ENCODE data around the gene GPR157.

Gene GPR157

DNA sequence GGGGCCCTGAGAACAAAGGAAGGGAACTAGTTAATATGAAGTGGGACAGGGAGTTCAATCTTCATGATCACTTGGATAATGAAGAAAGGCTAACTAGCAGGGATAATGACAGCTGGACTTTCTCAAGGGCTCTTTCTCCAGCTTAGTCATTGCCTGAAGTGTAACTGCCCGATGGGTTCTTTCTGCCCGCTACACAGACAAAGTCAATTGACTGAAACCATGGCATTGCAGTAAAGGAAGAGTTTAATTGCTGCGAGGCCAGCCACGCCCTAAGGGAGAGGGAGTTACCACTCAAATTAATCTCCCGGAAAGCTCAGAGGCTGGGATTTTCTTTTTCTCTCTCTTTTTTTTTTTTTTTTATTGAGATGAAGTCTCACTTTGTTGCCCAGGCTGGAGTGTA is 42.9 kb downstream of the GPR157 start:
- DNase-seq = no peak

DNA sequence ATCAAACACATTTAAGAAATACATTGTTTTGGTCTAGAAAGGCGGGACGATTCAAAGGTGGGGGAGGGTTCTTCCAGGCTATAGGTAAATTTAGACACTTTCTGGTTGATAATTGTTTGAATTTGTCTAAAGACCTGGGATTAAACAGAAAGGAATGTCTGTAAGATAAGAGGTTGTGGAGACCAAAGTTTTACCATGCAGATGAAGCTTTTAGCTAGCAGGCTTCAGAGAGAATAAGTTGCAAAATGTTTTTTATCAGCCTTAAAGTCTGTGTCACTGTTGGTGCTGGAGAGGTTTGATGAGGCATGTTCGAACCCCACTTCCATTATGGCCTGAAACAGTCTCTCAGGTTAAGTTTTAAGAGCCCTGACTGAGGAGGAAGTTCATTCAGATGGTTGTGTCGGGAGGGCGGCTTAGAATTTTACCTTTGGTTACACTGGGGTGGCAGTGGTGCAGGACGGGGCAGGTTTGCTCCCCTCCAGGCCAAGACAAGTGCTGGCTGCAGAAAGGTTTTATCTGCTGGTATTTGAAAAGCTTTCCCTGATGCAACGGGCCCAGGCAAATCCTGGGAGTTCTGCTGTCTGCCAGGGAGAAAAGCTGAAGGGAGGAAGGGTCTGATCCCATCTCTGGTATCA is 43.5 kb downstream of the GPR157 start:
- DNase-seq = no peak

DNA sequence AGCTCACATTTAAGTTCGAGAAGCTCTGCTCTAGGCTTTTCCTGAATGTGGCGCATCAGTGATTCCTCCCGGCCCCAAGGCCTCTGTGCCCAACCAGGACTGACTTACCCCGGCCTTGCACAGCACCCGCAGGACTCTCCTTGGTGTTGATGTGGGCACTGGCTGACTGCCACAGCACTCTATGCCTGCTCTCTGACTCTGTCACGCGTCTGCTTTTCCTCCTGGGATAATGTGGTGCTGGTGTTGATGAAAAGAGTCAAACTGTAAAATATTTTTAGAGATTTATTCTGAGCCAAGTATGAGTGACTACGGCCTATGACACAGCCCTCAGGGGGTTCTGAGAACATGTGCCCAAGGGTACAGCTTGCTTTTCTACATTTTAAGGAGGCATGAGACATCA is 44.0 kb downstream of the GPR157 start:
- DNase-seq = no peak

DNA sequence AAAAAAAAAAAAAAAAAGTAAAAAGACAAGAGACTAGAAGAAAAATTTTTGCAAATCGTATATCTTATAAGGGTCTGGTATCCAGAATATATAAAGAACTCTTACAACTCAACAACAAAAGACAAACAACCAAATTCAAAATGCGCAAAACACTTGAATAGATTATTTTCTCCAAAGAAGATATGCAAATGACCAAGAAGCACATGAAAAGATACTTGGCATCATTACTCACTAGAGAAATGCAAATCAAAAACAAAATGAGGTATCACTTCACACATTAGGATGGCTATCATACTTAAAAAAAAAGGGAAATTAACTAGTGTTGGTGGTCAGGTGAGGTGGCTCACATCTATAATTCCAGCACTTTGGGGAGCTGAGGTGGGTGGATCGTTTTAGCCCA is 47.4 kb downstream of the GPR157 start:
- no peak for DNase-seq

DNA sequence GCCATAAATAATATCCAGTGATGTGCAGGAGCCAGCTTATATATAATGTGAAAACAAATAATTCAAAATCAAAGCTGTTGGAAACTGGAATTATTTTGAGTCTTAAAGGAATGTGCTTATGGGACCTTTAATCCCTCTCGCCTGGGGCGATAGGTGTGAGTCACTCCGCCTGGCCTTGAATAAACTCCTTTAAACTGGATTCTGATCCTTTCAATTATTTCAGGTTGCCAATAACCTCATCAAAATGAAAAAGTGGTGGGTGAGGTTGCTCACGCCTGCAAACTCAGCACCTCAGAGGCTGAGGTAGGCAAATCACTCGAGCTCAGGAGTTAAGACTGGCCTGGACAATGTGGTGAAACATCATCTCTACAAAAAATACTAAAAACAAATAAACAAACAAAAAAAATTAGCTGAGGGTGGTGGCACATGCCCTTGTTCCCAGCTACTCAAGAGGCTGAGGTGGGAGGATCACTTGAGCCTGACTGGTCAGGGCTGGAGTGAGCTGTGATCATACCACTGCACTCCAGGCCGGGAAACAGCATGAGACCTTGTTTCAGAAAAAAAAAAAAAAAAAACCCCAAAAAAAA is 48.1 kb downstream of the GPR157 start:
- DNase-seq = no peak

DNA sequence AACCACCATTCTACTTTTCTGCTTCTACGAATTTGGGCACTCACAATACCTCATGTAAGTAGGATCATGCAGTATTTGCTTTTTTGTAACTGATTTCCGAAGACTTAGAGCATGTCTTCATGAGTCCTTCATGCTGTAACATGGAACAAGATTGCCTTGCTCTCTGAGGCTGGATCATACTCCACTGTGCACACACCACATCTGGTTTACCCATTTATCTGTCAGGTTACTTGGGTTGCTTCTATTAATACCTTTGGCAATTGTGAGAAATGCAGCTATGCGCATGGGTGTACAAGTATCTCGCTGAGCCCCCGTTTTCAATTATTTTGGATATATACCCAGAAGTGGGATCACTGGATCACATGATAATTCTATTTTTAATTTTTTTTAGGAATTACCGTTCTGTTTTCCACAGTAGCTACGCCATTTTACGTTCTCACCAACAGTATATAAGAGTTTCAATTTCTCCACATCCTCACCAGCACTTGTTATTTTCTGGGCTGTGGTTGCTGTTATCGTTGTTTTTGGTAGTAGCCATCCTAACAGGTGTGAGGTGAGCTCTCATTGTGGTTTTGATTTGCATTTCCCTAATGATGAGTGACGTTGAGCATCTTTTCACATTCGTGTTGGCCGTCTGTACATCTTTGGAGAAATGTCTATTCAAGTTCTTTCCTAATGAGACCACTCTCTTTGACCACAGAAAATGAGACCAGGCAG is 48.8 kb downstream of the GPR157 start:
- DNase-seq = no peak

DNA sequence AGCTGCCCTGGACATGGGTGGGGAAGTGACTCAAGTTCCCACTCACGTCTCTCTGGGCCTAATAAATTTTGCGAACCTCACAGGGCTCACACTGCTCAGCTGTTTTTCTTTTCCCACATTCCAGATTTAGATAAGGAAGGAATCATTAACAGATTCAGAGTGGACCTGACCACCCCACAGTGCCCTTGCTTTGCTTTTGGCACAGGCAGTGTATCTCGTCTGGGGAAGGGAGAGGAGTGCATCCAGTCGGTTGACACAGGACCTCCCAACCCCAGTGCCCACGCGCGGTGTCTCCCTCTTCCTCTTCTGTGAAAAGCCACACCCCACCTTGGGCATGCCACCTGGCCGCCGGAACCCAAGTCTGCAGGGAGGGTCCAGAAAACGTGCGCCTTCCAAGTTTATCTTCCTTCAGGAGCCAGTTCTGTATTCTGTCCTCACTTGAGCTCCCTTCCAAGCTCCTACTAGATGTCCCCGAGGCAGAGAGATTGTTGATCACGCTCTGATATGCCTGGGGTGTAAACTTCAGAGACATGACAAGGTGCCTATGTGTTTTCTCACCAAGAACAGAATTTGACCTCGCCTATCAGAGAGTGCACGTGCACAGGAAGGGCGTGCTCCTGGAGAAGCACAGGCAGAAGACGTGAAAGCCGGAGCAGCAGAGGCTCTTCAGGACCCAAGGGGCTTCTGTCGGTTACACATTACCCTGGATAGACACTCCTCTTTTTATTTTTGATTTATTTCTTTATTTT is 50.0 kb downstream of the GPR157 start:
- DNase-seq = no peak

DNA sequence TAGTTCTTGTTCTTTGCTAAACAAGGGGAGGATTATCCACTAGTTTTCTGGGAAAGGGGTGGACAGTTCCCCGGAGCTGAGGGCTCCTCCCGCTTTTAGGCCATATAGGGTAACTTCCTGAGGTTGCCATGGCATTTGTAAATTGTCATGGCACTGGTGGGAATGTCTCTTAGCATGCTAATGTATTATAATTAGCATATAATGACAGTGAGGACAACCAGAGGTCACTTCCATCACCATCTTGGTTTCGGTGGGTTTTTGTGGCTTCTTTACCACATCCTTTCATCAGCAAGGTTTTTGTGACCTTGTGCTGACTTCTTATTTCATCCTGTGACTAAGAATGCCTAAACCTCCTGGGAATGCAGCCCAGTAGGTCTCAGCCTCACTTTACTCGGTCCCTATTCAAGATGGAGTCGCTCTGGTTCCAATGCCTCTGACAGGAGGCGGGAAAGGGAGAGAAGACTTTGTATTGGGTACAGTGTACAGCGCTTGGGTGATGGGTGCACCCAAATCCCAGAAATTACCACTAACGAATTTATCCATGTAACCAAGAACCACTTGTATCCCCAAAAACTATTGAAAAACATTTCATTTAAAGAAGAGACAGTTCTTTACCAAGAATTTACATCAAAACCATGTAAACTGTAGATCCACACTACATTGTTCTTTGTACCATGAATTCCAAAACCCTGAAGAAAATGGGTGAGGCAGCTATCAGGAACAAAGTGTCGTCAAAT is 50.7 kb downstream of the GPR157 start:
- no peak for DNase-seq

DNA sequence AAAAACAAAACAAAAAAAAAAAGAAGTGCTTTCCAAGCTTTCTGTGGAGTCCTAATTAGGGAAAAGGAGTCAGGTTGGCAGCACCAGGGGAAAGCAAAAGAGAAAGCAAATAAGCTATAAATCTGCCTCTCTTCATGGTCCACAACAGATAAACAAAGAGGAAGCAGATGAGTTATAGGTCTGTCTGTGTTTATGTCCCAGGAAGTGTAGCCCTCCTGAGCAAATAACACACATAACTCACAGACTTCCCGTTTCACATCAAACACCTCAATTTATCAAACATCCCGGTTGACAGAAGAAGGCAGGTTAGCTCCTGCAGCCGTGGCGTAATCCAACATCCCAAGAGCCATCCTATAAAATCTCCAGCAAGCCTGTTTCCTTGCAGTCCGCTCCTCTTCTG is 53.9 kb downstream of the GPR157 start:
- DNase-seq = no peak

DNA sequence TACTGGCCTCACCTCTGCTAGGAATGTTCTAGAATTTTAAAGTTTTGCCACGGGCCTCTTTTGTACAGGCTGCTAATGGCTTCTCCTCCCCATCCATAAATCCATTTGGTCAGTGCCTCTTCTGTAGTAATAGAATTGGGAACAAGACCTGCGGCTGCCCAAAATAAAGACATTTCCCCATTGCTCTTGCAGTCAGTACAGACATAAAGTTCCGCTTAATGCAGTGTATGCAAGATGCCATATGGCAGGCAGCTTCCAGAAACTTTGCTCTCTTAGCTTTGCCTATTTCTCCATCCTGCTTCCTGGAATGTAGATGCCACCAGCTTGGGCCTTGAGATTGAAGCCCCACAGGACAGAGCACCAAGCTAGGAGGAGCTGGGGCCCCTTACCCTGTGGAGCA is 55.8 kb downstream of the GPR157 start:
- no peak for DNase-seq

DNA sequence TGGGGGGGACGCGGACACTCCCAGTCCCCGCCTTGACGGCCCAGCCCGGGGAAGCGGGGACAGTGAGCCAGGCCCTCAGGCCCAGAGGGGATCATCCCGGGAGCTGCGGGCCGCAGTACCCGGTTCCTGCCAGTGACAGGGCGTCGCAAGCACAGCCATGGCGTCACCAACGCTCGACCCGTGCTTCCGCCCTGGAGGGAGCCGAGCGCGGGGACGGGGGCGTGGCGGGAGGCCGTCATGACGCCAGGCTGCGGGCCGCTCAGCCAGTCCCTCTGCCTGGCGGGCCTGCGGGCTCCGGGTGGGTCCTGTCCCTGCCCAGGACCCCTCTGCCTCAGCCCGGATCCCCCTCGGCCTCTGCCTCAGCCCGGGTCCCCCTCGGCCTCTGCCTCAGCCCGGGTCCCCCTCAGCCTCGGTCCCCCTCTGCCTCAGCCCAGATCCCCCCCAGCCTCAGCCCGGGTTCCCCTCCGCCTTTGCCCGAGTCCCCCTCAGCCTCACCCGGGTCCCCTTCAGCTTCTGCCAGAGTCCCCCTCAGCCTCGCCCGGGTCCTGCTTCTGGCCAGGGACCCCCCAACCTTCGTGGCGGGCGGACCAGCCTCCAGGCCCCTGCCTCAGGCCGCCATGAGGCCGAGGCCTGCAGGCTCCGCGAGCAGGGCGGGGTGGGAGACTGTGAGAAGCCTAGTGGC is 57.2 kb downstream of the GPR157 start:
- no peak for DNase-seq

DNA sequence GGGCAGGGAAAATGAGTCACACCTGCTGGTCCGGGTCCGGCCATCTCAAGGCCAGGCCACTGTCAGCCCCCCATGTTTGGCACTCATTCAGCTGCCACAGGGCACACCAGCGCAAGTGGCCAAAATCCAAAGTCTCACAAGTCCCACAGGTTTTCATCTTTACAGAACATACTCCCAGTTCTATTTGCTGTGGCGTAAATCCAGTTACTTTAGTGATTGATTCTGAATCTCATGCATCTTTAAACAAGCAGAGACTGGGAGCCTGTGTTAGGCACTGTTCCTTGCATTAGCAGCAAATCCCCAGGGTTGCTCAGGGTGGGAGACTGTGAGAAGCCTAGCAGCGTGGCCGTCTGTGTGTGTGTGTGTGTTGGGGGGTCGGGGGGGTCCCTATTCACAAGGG is 58.4 kb downstream of the GPR157 start:
- no peak for DNase-seq

DNA sequence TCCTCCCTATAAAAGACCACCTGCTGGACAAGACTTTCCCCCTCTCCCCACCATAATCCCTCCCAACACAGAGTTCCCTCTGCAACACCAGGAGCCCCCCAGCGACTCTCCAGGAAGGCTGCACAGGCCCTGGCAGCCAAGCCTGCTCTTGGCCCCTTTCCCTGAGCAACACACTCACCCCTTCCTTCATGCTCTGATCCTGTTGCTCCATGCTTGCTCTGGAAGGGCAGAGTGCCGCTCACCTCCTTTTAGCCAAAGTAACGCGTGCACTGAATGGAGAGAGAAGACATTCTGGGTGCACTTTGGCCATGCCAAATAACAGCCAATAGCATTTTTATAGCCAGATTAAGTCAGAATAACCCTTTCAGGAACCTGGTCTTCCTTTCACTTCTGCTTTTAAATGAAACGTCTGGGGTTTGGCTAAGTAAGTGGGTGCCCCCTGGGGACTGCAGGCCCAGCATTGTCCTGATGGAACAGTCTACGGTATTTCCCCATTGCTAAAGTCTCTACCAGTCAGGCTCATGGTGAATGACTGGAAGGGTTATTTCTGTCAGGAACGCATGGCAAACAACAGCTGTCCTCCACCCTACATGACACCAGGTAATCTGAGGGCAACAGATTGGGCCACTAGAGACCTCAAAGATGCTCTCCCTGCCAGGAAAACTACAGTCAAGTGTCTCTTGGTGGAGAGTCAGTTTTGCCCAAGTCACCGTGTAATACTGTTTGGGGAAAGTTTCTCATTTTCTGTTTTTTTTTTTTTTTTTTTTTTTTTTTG is 59.4 kb downstream of the GPR157 start, which contains the start of gene SLC2A5:
SLC2A5 (minus strand) TSS at position 310 of the 775 bp plus-strand sequence; CDS start at position 211, 99 bp downstream.
- DNase-seq = no peak

DNA sequence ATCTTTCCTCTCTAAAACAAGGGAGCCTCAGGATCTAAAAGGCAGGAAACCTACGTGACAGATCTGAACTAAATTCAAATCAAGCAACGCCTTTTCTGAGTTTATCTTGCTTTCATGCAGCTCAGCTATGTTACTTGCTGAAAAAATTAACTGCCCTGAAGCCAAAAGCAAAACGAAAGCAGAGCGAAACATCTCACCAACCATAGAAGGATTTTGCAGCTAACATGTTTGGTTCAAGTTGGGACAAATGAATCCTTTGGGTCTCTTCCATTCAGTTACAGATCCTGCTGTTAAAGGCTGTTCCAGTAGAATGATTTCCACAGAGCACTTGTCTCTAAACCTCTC is 59.9 kb downstream of the GPR157 start:
- no peak for DNase-seq

DNA sequence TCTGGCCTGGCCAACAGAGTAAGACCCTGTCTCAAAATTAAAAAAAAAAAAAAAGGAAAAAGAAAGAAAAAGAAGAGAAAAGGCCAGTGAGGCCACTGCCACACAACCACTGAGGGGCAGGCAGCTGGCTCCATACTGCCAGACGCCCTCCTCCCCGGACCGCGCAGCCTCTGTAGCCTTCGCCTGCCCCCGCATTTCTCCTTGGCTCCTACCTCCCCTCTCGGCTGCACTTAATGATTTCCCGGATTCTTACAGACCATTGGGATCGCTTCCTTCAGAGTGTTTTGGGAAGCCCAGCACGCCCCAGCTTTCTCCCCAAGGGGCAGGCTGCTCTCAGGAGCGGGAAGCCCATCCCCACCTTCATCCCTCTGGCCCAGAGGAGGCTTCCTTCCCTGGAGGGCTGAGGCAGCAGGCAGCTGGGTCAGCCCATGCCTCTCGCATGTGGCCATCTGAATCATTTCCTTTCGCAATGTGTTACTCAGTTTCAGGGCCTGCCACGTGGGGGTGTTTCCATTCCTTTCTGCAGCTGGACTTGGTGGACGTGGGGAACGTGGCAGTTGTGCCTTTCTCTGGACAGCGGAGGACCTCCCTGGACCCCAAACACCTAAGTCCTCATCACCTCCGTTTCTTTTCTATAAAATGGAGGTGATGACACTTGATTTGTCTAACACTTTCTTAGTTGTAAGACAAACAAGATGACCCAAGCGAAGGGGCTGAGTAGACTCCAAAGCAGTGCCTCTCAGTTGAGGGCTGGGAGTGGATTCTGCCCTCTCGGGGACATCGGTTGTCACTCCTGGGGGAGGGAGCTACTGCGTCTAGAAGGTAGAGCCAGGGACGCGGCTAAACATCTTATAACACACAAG is 61.7 kb downstream of the GPR157 start:
- no peak for DNase-seq

DNA sequence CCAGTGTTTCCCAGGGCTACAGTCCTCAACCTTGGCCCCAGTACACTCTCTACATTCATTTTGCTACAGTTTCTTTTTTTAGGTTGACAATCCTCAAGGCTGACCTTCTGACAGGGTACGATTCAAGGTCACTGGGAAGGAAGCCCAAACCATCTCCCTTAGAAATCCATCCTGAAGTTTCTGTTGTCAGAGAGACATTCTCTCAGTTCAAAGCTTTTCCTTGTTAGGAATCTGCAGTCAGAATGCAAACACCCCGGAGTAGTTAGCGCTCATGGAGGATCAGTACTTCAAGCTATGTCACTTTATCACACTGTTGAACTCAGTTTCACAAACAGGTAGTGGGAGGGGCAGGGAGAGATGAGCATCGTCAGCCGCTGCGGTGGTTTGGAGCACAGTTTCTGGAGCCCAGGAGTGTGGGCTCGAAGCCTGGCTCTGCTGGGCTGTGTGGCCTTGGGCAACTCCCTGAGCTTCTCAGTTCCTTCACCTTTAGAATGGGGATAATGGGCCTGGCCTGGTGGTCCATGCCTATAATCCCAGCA is 63.6 kb downstream of the GPR157 start:
- DNase-seq = no peak

DNA sequence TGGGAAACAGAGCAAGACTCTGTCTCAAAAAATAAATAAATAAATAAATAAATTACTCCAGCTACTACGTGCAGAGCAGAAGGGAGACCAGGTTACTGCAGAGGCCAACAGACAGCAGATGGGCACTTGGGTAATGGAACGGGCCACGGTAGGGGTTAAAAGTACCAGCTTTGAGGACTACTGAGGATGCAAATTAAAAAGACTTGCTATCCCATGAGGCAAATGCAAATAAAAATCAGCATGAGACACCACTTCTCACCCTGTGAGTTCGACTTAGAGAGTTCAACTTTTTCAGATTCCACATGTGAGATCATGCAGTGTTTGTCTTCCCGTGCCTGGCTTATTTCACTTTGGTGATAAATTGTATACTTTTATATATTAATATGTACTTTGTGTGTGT is 66.1 kb downstream of the GPR157 start:
- no peak for DNase-seq

DNA sequence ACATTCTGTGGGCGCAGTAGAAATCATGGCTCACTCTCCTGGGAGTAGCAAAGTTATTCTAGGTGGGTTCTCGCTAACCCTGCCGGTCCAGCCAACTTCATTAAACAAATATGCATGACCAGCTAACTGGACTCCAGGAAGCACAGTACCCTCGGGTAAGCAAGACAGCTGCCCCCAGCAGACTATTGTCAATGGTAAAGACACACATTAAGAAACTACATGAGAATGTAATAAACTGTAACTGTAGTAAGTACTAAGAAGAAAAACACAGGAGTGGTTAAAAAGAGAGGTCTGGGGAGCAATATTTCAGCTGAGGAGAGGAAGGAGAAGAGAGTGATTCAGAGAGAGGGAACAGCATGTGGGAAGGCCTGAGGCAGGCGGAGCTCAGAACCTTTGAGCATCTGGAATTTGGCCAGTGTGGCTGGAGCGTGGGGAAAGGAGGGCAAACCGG is 66.9 kb downstream of the GPR157 start:
- DNase-seq = no peak

DNA sequence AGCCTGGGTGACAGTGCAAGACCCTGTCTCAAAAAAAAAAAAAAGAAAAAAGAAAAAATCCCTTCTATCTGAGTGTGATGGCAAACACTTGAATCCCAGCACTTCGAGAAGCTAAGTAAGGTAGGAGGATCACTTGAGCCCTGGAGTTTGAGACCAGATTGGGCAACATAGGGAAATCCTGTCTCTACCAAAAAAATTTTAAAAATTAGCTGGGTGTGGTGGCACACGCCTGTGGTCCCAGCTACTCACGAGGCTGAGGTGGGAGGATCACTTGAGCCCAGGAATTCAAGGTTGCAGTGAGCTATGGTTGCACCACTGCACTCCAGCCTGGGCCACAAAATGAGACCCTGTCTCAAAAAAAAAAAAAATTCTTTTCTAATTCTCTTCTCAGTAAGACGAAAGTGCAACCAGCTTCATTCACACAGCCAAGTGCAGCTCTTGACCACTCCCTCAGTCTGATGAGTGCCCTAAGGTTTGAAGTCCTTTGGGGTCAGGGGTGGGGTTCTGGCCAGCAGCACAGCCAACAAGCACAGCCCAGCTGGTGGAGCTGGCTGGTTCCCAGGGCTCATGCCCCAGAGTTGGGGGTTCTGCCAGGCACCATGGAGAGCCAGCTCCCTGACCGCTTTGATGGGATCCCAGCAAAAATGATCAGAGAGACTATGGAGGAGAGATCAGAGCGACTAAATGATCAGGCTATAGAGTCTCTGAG is 67.5 kb downstream of the GPR157 start:
- no peak for DNase-seq

All from T-helper 9 cell (primary cell).